Measurements from ENCODE around the gene ETF1.

DNA sequence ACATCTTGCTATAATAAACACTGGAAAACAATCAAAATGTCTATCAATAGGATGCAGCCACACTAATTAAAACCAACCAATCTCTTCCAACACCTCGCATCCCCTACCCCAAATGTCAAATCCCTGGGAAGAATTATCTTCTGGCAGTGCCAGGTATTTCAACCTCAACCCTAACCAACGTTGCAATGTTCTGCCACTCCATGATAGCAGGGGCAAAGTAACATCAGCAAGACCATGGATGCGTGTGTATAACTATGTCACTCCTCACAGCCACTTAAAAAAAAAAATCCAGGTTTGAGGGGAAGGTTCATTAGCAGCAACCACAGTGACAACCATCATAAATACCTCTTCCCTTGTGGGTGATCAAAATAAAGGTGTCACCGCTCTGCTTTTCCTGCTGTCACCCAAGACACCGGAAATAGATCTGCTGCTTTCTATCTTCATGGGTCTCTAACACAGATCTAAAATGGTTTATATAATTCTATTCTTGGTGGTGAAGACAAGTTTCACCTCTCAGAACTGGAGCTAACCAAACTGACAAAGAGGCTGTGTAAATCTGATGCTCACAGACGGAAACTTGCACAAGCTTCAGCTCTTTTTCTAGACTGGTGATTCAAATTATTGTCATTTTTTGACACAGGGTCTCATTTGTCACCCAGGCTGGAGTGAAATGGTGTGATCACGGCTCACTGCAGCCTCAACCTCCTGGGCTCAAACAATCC, 22.2 kb upstream of the ETF1 start:
- TF ChIP-seq, protein P1, sequence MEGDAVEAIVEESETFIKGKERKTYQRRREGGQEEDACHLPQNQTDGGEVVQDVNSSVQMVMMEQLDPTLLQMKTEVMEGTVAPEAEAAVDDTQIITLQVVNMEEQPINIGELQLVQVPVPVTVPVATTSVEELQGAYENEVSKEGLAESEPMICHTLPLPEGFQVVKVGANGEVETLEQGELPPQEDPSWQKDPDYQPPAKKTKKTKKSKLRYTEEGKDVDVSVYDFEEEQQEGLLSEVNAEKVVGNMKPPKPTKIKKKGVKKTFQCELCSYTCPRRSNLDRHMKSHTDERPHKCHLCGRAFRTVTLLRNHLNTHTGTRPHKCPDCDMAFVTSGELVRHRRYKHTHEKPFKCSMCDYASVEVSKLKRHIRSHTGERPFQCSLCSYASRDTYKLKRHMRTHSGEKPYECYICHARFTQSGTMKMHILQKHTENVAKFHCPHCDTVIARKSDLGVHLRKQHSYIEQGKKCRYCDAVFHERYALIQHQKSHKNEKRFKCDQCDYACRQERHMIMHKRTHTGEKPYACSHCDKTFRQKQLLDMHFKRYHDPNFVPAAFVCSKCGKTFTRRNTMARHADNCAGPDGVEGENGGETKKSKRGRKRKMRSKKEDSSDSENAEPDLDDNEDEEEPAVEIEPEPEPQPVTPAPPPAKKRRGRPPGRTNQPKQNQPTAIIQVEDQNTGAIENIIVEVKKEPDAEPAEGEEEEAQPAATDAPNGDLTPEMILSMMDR (IDR thresholded peaks at IDR 0.05) = no peak
- TF ChIP-seq POLR2A (IDR thresholded peaks at IDR 0.05) = no peak
